HG03521 (cell line): ENCODE results near the gene LHFPL4.

ENCODE experiments used
- ATAC-seq: cut with Tn5 transposase; IDR thresholded peaks from one replicate; pipeline ENCODE4 v1.9.1; 2021; ENCODE audit warnings: mild to moderate bottlenecking, moderate library complexity; ENCODE audit not compliant: unreplicated experiment

LHFPL4 gene

GRCh38 chr3:9476935-9477334, 76.7 kb downstream of the LHFPL4 start:
- no peak for ATAC-seq

GRCh38 chr3:9474482-9474881, 79.1 kb downstream of the LHFPL4 start:
- ATAC-seq, result no peak

- no peak for ATAC-seq
Measured at GRCh38 chr3:9473496-9474065, 80.0 kb downstream of the LHFPL4 start.

GRCh38 chr3:9469986-9470385, 83.6 kb downstream of the LHFPL4 start:
- no peak for ATAC-seq

- no peak for ATAC-seq
Measured at GRCh38 chr3:9468460-9468859, 85.2 kb downstream of the LHFPL4 start.

- no peak for ATAC-seq
Measured at GRCh38 chr3:9467451-9467850, 86.2 kb downstream of the LHFPL4 start.

- no peak for ATAC-seq
Measured at GRCh38 chr3:9455596-9456131, 98.0 kb downstream of the LHFPL4 start.

- no peak for ATAC-seq
Measured at GRCh38 chr3:9452417-9452816, 101.2 kb downstream of the LHFPL4 start.

GRCh38 chr3:9450991-9451390, 102.6 kb downstream of the LHFPL4 start:
- no peak for ATAC-seq

- no peak for ATAC-seq
Measured at GRCh38 chr3:9450126-9450525, 103.5 kb downstream of the LHFPL4 start.

GRCh38 chr3:9448643-9449042, 105.0 kb downstream of the LHFPL4 start:
- ATAC-seq, result no peak
